ENCODE data around the gene SAA1. TPM values are rescaled to one million over a fixed set of nuclear protein-coding genes. Genes with fewer than 3 reads are reported as not detected.

SAA1 gene
- total RNA-seq, 1 donor from 2014 or later = not detected

- no peak for DNase-seq (ENCODE audit: low read depth in 2 of 2)
These were observed 43.6 kb downstream of the SAA1 start for GRCh38 chr11:18309691-18310090.

- no peak for DNase-seq (ENCODE audit: low read depth in 2 of 2)
These were observed 44.8 kb downstream of the SAA1 start for GRCh38 chr11:18310800-18311340.

GRCh38 chr11:18312012-18312411, 45.9 kb downstream of the SAA1 start:
- no peak for DNase-seq (ENCODE audit: low read depth in 2 of 2)

- no peak for DNase-seq (ENCODE audit: low read depth in 2 of 2)
These were observed 46.8 kb downstream of the SAA1 start for GRCh38 chr11:18312663-18313420.

GRCh38 chr11:18313965-18314763, 48.1 kb downstream of the SAA1 start:
- no peak for DNase-seq (ENCODE audit: low read depth in 2 of 2)

GRCh38 chr11:18314784-18315523, 48.9 kb downstream of the SAA1 start:
- no peak for DNase-seq (ENCODE audit: low read depth in 2 of 2)

GRCh38 chr11:18315893-18316292, 49.8 kb downstream of the SAA1 start:
- DNase-seq (ENCODE audit: low read depth in 2 of 2) = no peak

- DNase-seq (ENCODE audit: low read depth in 2 of 2) = no peak
These were observed 51.5 kb downstream of the SAA1 start for GRCh38 chr11:18317551-18317950.

Other genes starting within 250 kb of the SAA1 start
- under 0.01 TPM in 1 of 2 replicates, not detected in the other for gene TPH1, start 220.0 kb upstream of the SAA1 start, total RNA-seq
- gene SAAL1, start 160.2 kb upstream of the SAA1 start, total RNA-seq = 12.7 and 17.7 TPM in 2 replicates
- under 0.01 and 0.40 TPM in 2 replicates for gene MRGPRX3, start 133.7 kb upstream of the SAA1 start, total RNA-seq
- 0.79 and 0.87 TPM in 2 replicates for gene MRGPRX4, start 93.4 kb upstream of the SAA1 start, total RNA-seq
- gene SAA4, start 29.5 kb upstream of the SAA1 start, total RNA-seq = not detected in 2 replicates
- not detected in 2 replicates for gene SAA2, start 17.6 kb upstream of the SAA1 start, total RNA-seq
- 16.6 and 28.2 TPM in 2 replicates for gene HPS5, start 55.9 kb downstream of the SAA1 start, total RNA-seq
- 41.0 and 45.8 TPM in 2 replicates for gene GTF2H1, start 56.3 kb downstream of the SAA1 start, total RNA-seq
- gene LDHA, start 128.3 kb downstream of the SAA1 start, total RNA-seq = 207 and 243 TPM in 2 replicates
- not detected in 2 replicates for gene LDHC, start 146.1 kb downstream of the SAA1 start, total RNA-seq
- not detected in 2 replicates for gene LDHAL6A, start 189.6 kb downstream of the SAA1 start, total RNA-seq

Measured in lung microvascular endothelial cell (primary cell).